Stimulated activated CD8-positive, alpha-beta memory T cell treated with anti-CD3 and anti-CD28 coated beads, Interleukin-4, amount 100 ng/mL, for 24 hours (primary cell): ENCODE measurements around the gene SLC24A3.
A peak's percentile ranks its signal among the peaks of the same experiment; 100 is the strongest.
"Not testable (repeated sequence)": the region's sequence is repeated elsewhere in the genome, so short reads cannot be mapped to it uniquely, and the experiment has no call there.

ENCODE experiments used
- DNase-seq: peaks from one replicate; pipeline ENCODE4 v3.0.0-alpha.2; 2020; ENCODE audit warnings: low read depth

Gene SLC24A3

DNA sequence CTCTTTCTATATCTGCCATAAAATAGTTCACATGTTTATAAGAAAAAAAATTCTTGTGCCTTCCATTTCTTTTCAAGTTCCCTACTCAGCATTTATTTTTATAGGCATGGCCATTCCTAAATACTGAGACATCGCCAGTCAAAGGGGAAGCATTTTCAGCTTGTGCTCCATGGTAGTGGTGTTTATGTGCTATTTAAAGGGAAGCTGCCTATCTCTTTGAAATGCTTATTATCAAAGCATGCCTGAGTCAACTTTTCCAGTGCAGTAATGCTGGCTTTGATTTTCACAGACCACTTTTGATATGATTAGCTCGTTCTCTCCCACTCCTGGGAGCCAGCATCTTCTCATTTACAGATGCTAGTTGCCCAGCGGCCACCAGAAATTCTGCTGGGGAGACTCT is 421.5 kb downstream of the SLC24A3 start:
- DNase-seq: no peak

- not testable (repeated sequence) for DNase-seq
Measured at GRCh38 chr20:19639471-19640045, 427.1 kb downstream of the SLC24A3 start.

DNA sequence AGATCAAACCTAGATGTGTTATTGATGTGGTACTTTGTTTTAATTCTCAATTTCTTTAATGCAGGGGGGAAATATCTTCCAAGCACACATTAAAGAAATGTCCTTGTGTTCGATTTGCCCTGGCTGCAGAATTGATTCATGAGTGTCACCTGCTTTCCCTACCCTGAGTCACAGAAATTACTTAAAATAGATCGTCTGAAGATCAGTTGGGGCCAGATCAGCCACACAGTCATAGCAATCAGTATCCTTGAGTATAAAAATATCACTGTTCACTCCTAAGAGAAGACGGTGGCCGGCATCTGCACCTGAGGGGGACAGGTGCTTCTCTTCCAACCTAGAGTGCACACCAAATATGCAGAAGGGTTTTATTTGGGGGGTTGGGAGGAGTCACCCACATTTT is 430.4 kb downstream of the SLC24A3 start:
- no peak for DNase-seq

- DNase-seq: no peak
Measured at GRCh38 chr20:19644085-19644484, 431.6 kb downstream of the SLC24A3 start.

DNA sequence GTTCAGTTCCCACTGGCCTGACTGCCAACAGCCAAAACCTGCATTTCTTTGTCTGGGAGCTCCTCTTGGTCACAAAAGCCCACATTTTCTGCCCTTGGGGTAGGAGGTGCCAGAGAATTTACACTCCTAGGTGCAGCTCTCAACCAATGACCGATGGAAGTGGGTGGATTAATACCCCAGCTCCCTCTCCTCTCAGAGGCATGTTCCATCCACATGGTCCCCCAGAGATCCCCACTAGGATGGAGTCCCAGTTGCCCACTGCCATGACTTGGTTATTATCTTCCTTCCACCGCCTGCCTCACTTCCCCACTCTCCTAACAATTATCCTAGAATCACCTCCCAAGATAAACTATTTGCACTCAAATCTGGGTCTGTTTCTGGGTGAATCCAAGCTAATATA is 434.5 kb downstream of the SLC24A3 start:
- no peak for DNase-seq

DNA sequence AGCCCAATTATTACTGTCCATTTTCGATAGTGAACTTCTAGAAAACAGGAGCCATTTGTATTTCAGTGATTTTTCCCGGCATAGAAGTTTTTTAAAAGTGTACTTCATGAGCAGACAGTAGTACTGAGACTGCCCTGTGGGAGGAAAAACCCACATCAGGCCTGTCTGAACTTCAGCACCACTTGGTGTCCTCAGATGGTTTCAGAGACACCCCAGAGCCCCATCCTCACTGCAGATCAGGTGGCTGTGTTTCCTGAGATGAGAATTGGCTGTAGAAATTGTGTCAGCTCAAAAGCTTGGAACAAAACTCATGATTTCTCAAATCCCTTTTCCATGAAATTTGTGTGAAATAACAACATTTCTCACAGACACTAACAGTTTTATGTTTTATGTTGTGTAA is 435.6 kb downstream of the SLC24A3 start:
- DNase-seq: no peak

DNA sequence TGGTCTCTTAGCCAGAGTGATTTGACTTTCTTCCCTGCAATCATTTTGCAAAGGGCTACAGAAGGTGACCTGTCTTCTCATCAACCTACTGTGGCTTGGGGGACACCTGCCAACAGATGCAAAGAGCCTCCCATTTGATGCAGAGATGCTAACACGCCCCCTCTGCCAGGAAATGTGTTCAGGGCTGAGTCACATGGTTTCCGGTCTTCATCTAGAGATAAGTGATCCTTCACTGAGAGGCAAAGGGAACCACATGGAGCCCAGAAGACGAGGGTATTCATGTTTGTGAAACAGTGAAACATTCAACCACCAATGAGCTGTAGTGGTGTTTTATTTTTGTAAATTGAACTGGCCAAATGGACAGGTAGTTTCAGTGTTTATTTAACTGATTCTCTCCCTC is 436.6 kb downstream of the SLC24A3 start:
- no peak for DNase-seq

DNA sequence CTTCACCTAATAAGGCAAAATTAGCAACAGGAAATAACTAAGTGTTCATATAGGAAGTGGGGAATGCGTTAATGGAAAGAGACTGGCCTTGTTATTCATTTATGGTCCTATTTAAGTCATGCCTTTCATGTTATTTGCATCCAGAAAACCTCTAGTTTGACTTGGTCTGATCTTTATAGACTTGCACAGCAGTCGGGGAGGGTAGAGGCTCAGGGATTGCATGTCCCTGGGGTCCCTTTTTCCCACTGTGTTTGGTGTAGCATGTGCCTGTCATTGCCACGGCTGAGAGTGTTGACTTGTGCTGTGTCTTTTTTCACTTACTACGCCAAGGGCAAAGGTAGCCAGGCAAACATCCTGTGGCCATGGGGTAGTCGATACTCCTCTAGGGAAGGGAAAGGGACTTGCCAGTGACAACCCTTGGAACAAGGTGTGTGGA is 440.2 kb downstream of the SLC24A3 start:
- no peak for DNase-seq

- DNase-seq: no peak
Measured at GRCh38 chr20:19653327-19653726, 440.9 kb downstream of the SLC24A3 start.

- no peak for DNase-seq
Measured at GRCh38 chr20:19654921-19655320, 442.5 kb downstream of the SLC24A3 start.

DNA sequence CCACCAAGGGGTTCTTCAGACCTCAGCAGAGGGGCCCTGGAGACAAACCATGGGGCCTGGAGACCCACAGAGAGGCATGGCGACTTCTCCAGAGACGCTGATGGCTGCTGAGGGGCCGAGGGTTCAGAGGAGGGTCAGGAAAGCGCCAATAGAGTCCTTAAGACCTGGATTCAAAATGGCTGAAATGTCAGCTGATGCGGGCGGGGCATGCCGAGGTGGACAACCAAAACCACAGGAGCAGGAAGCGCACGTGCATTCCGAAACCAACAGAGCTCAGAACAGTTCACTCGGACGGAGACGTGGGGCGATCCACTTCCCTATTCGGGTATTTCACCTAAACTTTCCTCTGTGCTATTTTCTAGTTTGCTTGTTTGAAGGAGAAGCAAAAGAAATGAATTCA is 445.7 kb downstream of the SLC24A3 start:
- no peak for DNase-seq

DNA sequence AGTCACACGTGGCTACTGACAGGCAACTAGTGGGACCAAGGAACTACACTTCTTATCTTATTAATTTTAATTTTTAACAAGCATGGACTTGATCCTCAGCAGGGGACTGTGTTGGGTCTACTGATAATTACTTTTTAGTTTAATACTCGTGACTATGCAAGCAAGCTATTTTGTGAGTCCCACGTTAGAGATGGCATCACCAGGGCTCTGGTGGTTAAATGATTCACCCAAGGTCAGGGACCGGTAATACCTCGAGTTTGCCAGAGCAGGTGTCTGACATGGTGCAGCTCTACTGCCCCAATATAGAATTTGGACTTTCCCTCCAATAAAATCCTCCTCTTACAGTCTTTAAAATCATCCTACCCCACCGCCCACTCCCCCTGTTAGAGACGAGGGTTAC is 447.0 kb downstream of the SLC24A3 start:
- DNase-seq: no peak

- DNase-seq: no peak
Measured at GRCh38 chr20:19660808-19661378, 448.5 kb downstream of the SLC24A3 start.

GRCh38 chr20:19661717-19662636 is 449.5 kb downstream of the SLC24A3 start:
- peak; percentile 11 for DNase-seq

GRCh38 chr20:19662637-19662995 is 450.2 kb downstream of the SLC24A3 start:
- no peak for DNase-seq

DNA sequence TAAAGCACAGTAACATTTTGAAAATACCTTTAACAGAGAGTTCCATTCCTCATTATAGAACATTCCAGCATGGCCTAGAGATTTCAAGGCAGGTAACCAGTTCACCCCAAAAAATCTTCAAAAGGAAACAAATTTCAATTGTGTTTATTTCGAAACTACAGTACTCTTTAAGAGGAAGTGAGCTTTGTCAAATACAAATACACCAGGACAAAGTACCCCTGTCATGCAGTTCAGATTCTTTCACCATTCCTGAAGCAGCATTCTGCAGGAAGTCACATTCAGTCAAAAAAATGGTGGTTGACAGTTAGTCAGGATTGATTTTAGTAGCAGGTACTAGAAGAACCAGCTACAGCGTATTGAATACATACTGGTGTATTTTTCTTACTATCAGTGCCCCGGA is 456.0 kb downstream of the SLC24A3 start:
- DNase-seq: no peak

DNA sequence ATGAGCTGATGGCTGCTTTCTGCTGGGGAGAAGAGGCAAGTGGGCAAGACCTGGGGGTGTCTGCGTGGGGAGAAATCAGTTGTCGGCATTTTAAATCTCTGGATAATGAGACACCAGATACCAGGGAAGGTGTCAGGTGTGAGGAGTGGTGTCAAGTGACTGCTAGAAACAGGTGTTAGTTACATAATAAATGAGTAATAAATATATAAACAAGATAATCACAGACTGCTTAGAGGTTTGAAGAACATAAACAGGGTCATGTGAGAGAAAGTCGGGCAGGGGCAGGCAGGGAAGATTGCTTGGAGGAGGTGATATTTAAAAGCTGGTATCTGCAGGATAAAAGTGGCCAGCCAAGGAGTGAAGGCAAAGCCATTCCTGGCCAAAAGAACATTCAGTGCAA is 458.4 kb downstream of the SLC24A3 start:
- DNase-seq: no peak

DNA sequence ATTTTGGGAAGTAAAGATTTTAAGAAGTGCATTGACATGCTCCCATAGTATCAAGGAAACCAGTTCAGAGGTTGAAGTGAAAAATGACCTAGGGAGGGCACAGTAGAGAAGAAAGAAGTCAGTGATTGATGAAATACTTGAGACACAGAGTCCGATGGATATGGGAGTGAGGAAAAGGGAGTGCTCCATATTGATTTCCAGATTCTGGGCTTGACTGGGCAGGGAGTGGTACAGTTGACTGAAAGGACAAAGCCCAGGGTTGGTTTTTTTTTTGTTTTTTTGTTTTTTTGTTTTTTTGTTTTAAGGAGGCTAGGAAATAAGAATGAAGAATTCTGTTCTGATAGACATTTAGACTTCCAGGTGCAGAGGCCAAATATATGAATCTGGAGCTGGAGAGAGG is 458.9 kb downstream of the SLC24A3 start:
- no peak for DNase-seq

- no peak for DNase-seq
Measured at GRCh38 chr20:19672498-19672897, 460.1 kb downstream of the SLC24A3 start.

- no peak for DNase-seq
Measured at GRCh38 chr20:19673575-19673974, 461.1 kb downstream of the SLC24A3 start.

GRCh38 chr20:19676202-19676601 is 463.8 kb downstream of the SLC24A3 start:
- DNase-seq: no peak

- no peak for DNase-seq
Measured at GRCh38 chr20:19677336-19677735, 464.9 kb downstream of the SLC24A3 start.

- not testable (repeated sequence) for DNase-seq
Measured at GRCh38 chr20:19678591-19678990, 466.1 kb downstream of the SLC24A3 start.
